HEK293 (cell line): ENCODE data around the gene CCDC40.

ENCODE experiments used
- CTCF ChIA-PET: fragments of 350-600 bp; formaldehyde crosslinking; extraction: SDS; loops from one replicate; lab custom pipeline; 2021; ENCODE audit warnings: antibody characterized with exemption; lab: Yijun Ruan, JAX
- POLR2A ChIA-PET: fragments of 300-600 bp; formaldehyde crosslinking; extraction: SDS; loops from one replicate; lab custom pipeline; 2020; ENCODE audit warnings: antibody characterized with exemption, inconsistent platforms; lab: Yijun Ruan, JAX
- H3K27ac ChIP-seq: fragments of 200-500 bp; sonication (Bioruptor generic); 2 replicates; pipeline ENCODE4 v1.5.1; 2014; ENCODE audit warnings: low read depth, low read length, control low read depth, inconsistent platforms; ENCODE audit errors: extremely low read depth
- H3K36me3 ChIP-seq, 2 experiments: fragments of 200-500 bp in 1 of 2; sonication (Bioruptor generic) in 1 of 2; 1 replicate in 1 of 2; 2 replicates in 1 of 2; pipeline ENCODE4 v1.5.1; 2014 to 2017; ENCODE audit warnings: inconsistent platforms in 2 of 2, low read length in 2 of 2; ENCODE audit not compliant: control insufficient read depth in 2 of 2, insufficient read depth in 1 of 2
- H3K4me1 ChIP-seq: fragments of 200-500 bp; sonication (Bioruptor generic); 2 replicates; pipeline ENCODE4 v1.5.1; 2014; ENCODE audit warnings: mild to moderate bottlenecking, low read length, inconsistent platforms; ENCODE audit not compliant: control insufficient read depth, insufficient read depth
- H3K4me3 ChIP-seq: 2 replicates; pipeline ENCODE4 v1.5.1; 2011; ENCODE audit warnings: low read depth, mild to moderate bottlenecking, control low read depth, low read length, moderate library complexity
- H3K9me3 ChIP-seq: fragments of 200-500 bp; sonication (Bioruptor generic); 2 replicates; pipeline ENCODE4 v1.5.1; 2014; ENCODE audit warnings: low read depth, low read length, inconsistent platforms; ENCODE audit not compliant: control insufficient read depth, insufficient read depth
- BCL11B ChIP-seq: fragments of 450-650 bp; formaldehyde crosslinking; IDR thresholded peaks from 2 replicates; pipeline ENCODE4 v1.5.1; 2016; ENCODE audit warnings: low read depth, missing biosample characterization, missing genetic modification characterization
- GFI1B ChIP-seq: fragments of 450-650 bp; formaldehyde crosslinking; IDR thresholded peaks from 2 replicates; pipeline ENCODE4 v1.5.1; 2016; ENCODE audit warnings: missing biosample characterization, missing genetic modification characterization
- IKZF3 ChIP-seq: fragments of 450-650 bp; IDR thresholded peaks from 2 replicates; pipeline ENCODE4 v1.5.0; 2018; ENCODE audit warnings: missing biosample characterization, mild to moderate bottlenecking, missing genetic modification characterization, moderate library complexity
- OSR2 ChIP-seq: fragments of 450-650 bp; formaldehyde crosslinking; IDR thresholded peaks from 2 replicates; pipeline ENCODE4 v1.5.1; 2016; ENCODE audit warnings: missing biosample characterization, missing genetic modification characterization
- ZBTB1 ChIP-seq: fragments of 450-650 bp; formaldehyde crosslinking; IDR thresholded peaks from 2 replicates; pipeline ENCODE4 v1.5.1; 2016; ENCODE audit warnings: missing biosample characterization, missing genetic modification characterization
- ZNF426 ChIP-seq: fragments of 450-650 bp; formaldehyde crosslinking; IDR thresholded peaks from 2 replicates; pipeline ENCODE4 v1.5.1; 2017; ENCODE audit warnings: missing biosample characterization, missing genetic modification characterization, mild to moderate bottlenecking, inconsistent platforms, moderate library complexity
- ZNF555 ChIP-seq: fragments of 450-650 bp; formaldehyde crosslinking; conservative IDR thresholded peaks from 2 replicates; pipeline ENCODE4 v1.5.1; 2017; ENCODE audit warnings: missing biosample characterization, mild to moderate bottlenecking, missing genetic modification characterization, inconsistent platforms
- ZNF621 ChIP-seq: fragments of 450-650 bp; formaldehyde crosslinking; IDR thresholded peaks from 2 replicates; pipeline ENCODE4 v1.5.1; 2017; ENCODE audit warnings: missing biosample characterization, missing genetic modification characterization
- ZNF623 ChIP-seq: fragments of 450-650 bp; formaldehyde crosslinking; IDR thresholded peaks from 2 replicates; pipeline ENCODE4 v1.5.1; 2016; ENCODE audit warnings: missing biosample characterization, missing genetic modification characterization
- ZNF629 ChIP-seq: fragments of 450-650 bp; formaldehyde crosslinking; IDR thresholded peaks from 2 replicates; pipeline ENCODE4 v1.5.1; 2017; ENCODE audit warnings: missing biosample characterization, missing genetic modification characterization
- ZNF777 ChIP-seq: fragments of 450-650 bp; formaldehyde crosslinking; IDR thresholded peaks from 2 replicates; pipeline ENCODE4 v1.5.1; 2017; ENCODE audit warnings: missing biosample characterization, missing genetic modification characterization, borderline replicate concordance
- ZNF792 ChIP-seq: fragments of 450-650 bp; formaldehyde crosslinking; IDR thresholded peaks from 2 replicates; pipeline ENCODE4 v1.5.1; 2016; ENCODE audit warnings: missing biosample characterization, missing genetic modification characterization
- TF ChIP-seq, protein P1 (sequence below): fragments of 450-650 bp; formaldehyde crosslinking; conservative IDR thresholded peaks from 2 replicates; pipeline ENCODE4 v1.5.1; 2016; ENCODE audit warnings: low read depth, missing biosample characterization, missing genetic modification characterization
- TF ChIP-seq, protein P2 (sequence below): fragments of 450-650 bp; formaldehyde crosslinking; IDR thresholded peaks from 2 replicates; pipeline ENCODE4 v1.5.1; 2016; ENCODE audit warnings: missing biosample characterization, missing genetic modification characterization
- TF ChIP-seq, protein P3 (sequence below): fragments of 450-650 bp; formaldehyde crosslinking; IDR thresholded peaks from 2 replicates; pipeline ENCODE4 v1.5.1; 2017; ENCODE audit warnings: missing biosample characterization, missing genetic modification characterization
- TF ChIP-seq, protein P4 (sequence below): fragments of 450-650 bp; formaldehyde crosslinking; IDR thresholded peaks from 2 replicates; pipeline ENCODE4 v1.5.1; 2016; ENCODE audit warnings: missing biosample characterization, missing genetic modification characterization
- TF ChIP-seq, protein P5 (sequence below): fragments of 450-650 bp; formaldehyde crosslinking; IDR thresholded peaks from 2 replicates; pipeline ENCODE4 v1.5.1; 2016; ENCODE audit warnings: missing biosample characterization, missing genetic modification characterization

CCDC40 gene

DNA sequence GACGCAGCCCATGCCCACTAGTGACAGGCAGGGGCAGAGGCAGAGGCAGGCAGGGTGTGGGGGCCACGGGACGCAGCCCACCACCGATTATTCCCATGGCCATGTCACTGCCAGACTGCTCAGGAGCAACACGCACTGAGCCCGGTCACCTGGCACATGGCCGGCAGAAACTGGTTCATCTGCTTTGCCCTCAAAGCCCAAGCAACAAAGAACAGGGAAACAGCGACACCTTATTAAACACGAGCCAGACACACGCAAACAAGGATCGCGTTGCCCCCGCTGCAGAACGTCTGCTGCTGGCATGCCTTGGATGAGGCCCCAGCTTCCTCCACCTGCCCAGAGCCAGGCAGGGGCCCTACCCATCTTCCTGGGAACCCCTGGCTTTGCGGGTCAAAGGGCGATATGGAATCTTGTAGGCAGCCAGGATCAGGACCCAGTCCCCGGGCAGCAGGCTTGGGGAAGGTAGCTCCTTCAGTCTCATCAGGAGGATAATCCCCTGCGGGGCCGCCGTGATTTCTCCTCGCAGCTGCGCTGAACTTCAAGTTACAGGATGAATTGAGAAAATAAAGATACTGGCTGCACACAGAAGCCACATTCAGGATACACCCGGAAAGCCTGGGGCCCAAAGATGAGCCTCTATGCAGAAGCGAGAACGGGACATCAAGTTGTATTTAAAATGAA, 5.6 kb upstream of the CCDC40 start:
- TF ChIP-seq, protein P1, sequence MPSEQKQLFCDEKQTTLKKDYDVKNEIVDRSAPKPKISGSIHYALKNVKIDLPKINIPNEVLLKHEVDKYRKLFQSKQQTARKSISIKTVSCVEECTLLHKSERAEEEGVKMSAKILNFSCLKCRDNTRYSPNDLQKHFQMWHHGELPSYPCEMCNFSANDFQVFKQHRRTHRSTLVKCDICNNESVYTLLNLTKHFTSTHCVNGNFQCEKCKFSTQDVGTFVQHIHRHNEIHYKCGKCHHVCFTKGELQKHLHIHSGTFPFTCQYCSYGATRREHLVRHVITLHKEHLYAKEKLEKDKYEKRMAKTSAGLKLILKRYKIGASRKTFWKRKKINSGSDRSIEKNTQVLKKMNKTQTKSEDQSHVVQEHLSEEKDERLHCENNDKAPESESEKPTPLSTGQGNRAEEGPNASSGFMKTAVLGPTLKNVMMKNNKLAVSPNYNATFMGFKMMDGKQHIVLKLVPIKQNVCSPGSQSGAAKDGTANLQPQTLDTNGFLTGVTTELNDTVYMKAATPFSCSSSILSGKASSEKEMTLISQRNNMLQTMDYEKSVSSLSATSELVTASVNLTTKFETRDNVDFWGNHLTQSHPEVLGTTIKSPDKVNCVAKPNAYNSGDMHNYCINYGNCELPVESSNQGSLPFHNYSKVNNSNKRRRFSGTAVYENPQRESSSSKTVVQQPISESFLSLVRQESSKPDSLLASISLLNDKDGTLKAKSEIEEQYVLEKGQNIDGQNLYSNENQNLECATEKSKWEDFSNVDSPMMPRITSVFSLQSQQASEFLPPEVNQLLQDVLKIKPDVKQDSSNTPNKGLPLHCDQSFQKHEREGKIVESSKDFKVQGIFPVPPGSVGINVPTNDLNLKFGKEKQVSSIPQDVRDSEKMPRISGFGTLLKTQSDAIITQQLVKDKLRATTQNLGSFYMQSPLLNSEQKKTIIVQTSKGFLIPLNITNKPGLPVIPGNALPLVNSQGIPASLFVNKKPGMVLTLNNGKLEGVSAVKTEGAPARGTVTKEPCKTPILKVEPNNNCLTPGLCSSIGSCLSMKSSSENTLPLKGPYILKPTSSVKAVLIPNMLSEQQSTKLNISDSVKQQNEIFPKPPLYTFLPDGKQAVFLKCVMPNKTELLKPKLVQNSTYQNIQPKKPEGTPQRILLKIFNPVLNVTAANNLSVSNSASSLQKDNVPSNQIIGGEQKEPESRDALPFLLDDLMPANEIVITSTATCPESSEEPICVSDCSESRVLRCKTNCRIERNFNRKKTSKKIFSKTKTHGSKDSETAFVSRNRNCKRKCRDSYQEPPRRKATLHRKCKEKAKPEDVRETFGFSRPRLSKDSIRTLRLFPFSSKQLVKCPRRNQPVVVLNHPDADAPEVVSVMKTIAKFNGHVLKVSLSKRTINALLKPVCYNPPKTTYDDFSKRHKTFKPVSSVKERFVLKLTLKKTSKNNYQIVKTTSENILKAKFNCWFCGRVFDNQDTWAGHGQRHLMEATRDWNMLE (tag by site-specific recombination), result no peak
- TF ChIP-seq ZNF621 (tag by site-specific recombination) (no peak), GFI1B (tag by site-specific recombination) (no peak), ZNF792 (tag by site-specific recombination) (no peak), ZNF777 (tag by site-specific recombination) (no peak), BCL11B (tag by site-specific recombination) (no peak), OSR2 (tag by site-specific recombination) (no peak), IKZF3 (no peak), ZNF629 (no peak), ZNF623 (tag by site-specific recombination) (no peak), ZBTB1 (tag by site-specific recombination) (no peak), ZNF426 (tag by site-specific recombination) (no peak), ZNF555 (tag by site-specific recombination) (no peak)
- TF ChIP-seq, protein P2, sequence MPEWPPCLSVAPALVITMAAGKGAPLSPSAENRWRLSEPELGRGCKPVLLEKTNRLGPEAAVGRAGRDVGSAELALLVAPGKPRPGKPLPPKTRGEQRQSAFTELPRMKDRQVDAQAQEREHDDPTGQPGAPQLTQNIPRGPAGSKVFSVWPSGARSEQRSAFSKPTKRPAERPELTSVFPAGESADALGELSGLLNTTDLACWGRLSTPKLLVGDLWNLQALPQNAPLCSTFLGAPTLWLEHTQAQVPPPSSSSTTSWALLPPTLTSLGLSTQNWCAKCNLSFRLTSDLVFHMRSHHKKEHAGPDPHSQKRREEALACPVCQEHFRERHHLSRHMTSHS (tag by site-specific recombination), result no peak
- TF ChIP-seq, protein P3, sequence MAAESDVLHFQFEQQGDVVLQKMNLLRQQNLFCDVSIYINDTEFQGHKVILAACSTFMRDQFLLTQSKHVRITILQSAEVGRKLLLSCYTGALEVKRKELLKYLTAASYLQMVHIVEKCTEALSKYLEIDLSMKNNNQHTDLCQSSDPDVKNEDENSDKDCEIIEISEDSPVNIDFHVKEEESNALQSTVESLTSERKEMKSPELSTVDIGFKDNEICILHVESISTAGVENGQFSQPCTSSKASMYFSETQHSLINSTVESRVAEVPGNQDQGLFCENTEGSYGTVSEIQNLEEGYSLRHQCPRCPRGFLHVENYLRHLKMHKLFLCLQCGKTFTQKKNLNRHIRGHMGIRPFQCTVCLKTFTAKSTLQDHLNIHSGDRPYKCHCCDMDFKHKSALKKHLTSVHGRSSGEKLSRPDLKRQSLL (tag by site-specific recombination), result no peak
- TF ChIP-seq, protein P4, sequence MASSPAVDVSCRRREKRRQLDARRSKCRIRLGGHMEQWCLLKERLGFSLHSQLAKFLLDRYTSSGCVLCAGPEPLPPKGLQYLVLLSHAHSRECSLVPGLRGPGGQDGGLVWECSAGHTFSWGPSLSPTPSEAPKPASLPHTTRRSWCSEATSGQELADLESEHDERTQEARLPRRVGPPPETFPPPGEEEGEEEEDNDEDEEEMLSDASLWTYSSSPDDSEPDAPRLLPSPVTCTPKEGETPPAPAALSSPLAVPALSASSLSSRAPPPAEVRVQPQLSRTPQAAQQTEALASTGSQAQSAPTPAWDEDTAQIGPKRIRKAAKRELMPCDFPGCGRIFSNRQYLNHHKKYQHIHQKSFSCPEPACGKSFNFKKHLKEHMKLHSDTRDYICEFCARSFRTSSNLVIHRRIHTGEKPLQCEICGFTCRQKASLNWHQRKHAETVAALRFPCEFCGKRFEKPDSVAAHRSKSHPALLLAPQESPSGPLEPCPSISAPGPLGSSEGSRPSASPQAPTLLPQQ (tag by site-specific recombination), result no peak
- TF ChIP-seq, protein P5, sequence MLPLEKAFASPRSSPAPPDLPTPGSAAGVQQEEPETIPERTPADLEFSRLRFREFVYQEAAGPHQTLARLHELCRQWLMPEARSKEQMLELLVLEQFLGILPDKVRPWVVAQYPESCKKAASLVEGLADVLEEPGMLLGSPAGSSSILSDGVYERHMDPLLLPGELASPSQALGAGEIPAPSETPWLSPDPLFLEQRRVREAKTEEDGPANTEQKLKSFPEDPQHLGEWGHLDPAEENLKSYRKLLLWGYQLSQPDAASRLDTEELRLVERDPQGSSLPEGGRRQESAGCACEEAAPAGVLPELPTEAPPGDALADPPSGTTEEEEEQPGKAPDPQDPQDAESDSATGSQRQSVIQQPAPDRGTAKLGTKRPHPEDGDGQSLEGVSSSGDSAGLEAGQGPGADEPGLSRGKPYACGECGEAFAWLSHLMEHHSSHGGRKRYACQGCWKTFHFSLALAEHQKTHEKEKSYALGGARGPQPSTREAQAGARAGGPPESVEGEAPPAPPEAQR (tag by site-specific recombination), result no peak
- Histone ChIP-seq H3K9me3 (no peaks in the 10 kb centered on the region), H3K27ac (no peak overlapping the region), H3K36me3 (peaks cover 0 to 5% of the 10 kb centered on the region in 2 experiments; a peak in 1 of 3 replicates), H3K4me1 (peaks cover 3% of the 10 kb centered on the region), H3K4me3 (no peak overlapping the region)
- POLR2A ChIA-PET, result no interaction called here
- CTCF ChIA-PET, result interaction anchor here (1.0 kb wide), 1 partner anchor 52 kb away, joined by 3 read pairs; no protein-coding TSS in a partner anchor
